ENCODE results near the gene HAPLN2. TPM values are rescaled to one million over a fixed set of nuclear protein-coding genes. Genes with fewer than 3 reads are reported as not detected.

Gene HAPLN2
- total RNA-seq, 1 experiment from 2014 or later: 0.73 TPM

Other genes starting within 250 kb of the HAPLN2 start
- gene MEF2D, start 118.6 kb upstream of the HAPLN2 start, total RNA-seq (2014; rRNA removed; shearing (Covaris generic)): 14.2 TPM in 2 replicates
- 35.6 and 36.8 TPM in 2 replicates for gene IQGAP3, start 46.9 kb upstream of the HAPLN2 start, total RNA-seq (2014; rRNA removed; shearing (Covaris generic))
- gene TTC24, start 39.7 kb upstream of the HAPLN2 start, total RNA-seq (2014; rRNA removed; shearing (Covaris generic)): 0.52 TPM in 1 of 2 replicates, not detected in the other
- 133 and 151 TPM in 2 replicates for gene NAXE, start 27.6 kb upstream of the HAPLN2 start, total RNA-seq (2014; rRNA removed; shearing (Covaris generic))
- 40.6 and 45.0 TPM in 2 replicates for gene GPATCH4, start 17.9 kb upstream of the HAPLN2 start, total RNA-seq (2014; rRNA removed; shearing (Covaris generic))
- 1.7 and 4.1 TPM in 2 replicates for gene BCAN, start 22.7 kb downstream of the HAPLN2 start, total RNA-seq (2014; rRNA removed; shearing (Covaris generic))
- 220 and 231 TPM in 2 replicates for gene NES, start 58.0 kb downstream of the HAPLN2 start, total RNA-seq (2014; rRNA removed; shearing (Covaris generic))
- gene CRABP2, start 86.2 kb downstream of the HAPLN2 start, total RNA-seq (2014; rRNA removed; shearing (Covaris generic)): 137 and 190 TPM in 2 replicates
- gene METTL25B, start 109.1 kb downstream of the HAPLN2 start, total RNA-seq (2014; rRNA removed; shearing (Covaris generic)): 25.7 and 33.1 TPM in 2 replicates
- gene ISG20L2, start 109.4 kb downstream of the HAPLN2 start, total RNA-seq (2014; rRNA removed; shearing (Covaris generic)): 55.2 and 56.4 TPM in 2 replicates
- gene MRPL24, start 121.7 kb downstream of the HAPLN2 start, total RNA-seq (2014; rRNA removed; shearing (Covaris generic)): 92.1 and 105 TPM in 2 replicates
- 408 and 515 TPM in 2 replicates for gene HDGF, start 132.3 kb downstream of the HAPLN2 start, total RNA-seq (2014; rRNA removed; shearing (Covaris generic))
- 90.6 and 107 TPM in 2 replicates for gene PRCC, start 148.1 kb downstream of the HAPLN2 start, total RNA-seq (2014; rRNA removed; shearing (Covaris generic))
- gene SH2D2A, start 197.4 kb downstream of the HAPLN2 start, total RNA-seq (2014; rRNA removed; shearing (Covaris generic)): 4.3 and 8.4 TPM in 2 replicates
- gene INSRR, start 239.7 kb downstream of the HAPLN2 start, total RNA-seq (2014; rRNA removed; shearing (Covaris generic)): not detected in 2 replicates
- 0.07 and 0.22 TPM in 2 replicates for gene NTRK1, start 241.4 kb downstream of the HAPLN2 start, total RNA-seq (2014; rRNA removed; shearing (Covaris generic))

All from H7 (cell line).